GM18505 (cell line): Measurements from ENCODE around the gene UQCC3.

Source experiments
- ATAC-seq: cut with Tn5 transposase; IDR thresholded peaks from one replicate; pipeline ENCODE4 v1.9.1; 2021; ENCODE audit not compliant: unreplicated experiment
- POLR2A ChIP-seq: IDR thresholded peaks from 4 replicates; pipeline ENCODE4 v1.6.1; 2011; ENCODE audit warnings: borderline replicate concordance; ENCODE audit not compliant: insufficient read depth, insufficient read length; ENCODE audit errors: extremely low read depth

Gene UQCC3

DNA sequence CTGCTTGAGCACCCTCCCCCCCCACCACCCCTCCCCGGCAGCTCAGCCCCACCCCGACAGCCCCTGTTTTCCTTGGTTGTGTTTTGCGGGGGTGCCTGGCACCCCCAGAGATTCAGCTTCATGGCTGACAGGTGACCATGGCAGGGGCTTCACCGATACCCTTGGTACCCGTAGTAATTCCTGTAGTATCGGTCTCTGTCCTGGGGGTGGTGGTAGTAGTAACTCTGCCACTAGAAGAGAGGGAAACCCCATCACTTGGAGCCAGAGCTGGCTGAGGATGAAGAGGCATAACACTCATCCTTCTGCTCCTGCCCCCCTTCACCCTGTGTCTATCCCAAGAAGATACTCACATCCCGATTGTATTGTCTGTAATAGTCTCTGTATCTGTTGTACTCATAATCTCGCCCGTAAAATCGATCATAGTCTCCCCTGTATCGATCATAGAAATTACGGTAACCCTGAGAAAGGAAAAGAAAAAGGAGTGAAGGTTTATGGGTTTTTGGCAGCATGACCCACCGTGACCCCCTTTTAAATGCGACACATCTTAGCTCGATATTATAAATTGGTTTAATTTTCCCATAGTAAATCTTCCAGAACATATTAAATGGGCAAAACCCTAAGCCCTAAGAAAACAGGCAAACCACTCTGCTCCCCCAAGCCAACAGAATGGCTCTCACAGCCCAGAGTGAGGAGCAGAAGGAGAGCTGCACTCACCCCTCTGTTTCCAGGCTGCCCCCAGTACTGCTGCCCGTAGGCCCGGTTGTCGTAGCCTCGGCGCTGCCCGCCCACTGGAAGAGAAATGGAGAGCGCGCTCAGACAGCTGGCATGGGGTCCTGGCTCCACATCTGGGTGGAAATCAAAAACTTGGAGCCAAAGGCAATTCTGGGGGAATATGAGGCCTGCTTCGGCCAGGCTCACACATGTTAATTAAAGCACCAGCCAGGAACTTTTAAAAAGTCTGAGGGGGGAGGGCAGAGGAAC lies 44.0 kb downstream of the UQCC3 start:
- ATAC-seq, result no peak
- no peak for TF ChIP-seq POLR2A

DNA sequence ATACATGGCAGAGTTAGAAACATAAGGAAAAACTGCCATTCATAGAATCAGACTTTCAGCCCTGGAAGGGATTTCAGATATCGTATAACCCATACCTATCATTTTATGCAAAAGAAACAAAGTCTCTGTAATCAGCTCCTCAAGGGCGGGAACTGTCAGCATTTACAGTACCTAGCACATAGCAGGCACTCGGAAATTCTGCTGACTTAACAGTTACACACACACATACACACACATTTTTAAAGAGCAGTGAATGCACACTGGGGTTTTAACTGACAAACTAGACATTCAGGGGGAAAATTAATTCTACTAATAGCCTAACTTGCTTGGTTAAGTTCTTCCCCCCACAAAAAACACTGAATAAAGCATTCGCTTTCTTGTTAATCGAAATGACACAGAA lies 44.7 kb downstream of the UQCC3 start:
- no peak for ATAC-seq
- no peak for TF ChIP-seq POLR2A

GRCh38 chr11:62716816-62717215 lies 45.3 kb downstream of the UQCC3 start:
- no peak for ATAC-seq
- TF ChIP-seq POLR2A, result no peak

DNA sequence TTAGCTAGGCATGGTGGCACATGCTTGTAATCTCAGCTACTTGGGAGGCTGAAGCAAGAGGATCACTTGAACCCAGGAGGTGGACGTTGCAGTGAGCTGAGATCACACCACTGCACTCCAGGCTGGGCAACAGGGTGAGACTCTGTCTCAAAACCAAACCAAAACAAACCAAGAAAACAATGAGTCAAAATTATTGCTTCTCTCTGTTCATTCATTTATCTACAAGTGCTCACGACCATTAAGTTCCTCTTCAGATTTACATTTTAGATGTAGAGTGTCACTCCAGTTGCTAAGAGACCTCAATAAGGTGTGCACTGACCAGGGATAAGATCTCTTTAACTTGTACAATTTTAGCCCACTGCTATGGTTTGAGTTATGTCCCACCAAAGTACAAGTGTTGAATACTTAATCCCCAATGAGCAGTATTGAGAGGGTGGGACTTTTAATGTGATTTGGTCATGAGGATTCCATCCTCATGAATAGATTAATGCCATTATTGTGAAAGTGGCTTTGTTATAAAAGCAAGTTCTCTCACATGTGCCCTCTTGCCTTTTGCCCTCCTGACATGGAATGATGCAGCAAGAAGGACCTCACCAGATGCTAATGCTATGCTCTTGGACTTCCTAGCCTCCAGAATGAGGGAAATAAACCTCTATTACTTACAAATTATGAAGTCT lies 48.0 kb downstream of the UQCC3 start:
- no peak for TF ChIP-seq POLR2A
- ATAC-seq, result no peak

DNA sequence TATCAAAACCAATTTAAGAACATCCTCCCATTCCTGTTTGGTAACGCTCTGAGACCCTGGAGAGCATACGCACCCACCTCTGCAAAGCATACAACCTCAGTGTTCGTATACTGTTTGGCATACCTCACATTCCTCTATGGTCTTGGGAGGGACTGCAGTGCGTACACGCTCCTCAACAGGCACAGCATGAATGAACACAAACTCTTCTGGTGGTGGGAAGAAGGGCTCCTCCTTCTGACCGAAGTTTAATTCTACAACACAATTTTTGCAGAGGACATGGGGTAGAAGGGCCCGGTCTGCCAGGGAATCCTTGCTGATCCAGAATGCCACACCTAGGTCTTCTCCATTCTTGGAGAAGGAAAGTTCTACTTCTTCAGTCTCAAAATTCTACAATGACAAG lies 50.5 kb downstream of the UQCC3 start:
- TF ChIP-seq POLR2A, result no peak
- ATAC-seq, result no peak
